Colon (tissue), 2 donors: ENCODE measurements around the gene ARID1B.
"Not testable (repeated sequence)": the region's sequence is repeated elsewhere in the genome, so short reads cannot be mapped to it uniquely, and the experiment has no call there.

Experiments used
- FAIRE-seq: peaks from 2 replicates; lab custom pipeline; 2012; peaks lifted over from hg19 to GRCh38; lab: Jason Lieb, UNC
- donor health status: control.
- donor health status: control.

ARID1B gene

DNA sequence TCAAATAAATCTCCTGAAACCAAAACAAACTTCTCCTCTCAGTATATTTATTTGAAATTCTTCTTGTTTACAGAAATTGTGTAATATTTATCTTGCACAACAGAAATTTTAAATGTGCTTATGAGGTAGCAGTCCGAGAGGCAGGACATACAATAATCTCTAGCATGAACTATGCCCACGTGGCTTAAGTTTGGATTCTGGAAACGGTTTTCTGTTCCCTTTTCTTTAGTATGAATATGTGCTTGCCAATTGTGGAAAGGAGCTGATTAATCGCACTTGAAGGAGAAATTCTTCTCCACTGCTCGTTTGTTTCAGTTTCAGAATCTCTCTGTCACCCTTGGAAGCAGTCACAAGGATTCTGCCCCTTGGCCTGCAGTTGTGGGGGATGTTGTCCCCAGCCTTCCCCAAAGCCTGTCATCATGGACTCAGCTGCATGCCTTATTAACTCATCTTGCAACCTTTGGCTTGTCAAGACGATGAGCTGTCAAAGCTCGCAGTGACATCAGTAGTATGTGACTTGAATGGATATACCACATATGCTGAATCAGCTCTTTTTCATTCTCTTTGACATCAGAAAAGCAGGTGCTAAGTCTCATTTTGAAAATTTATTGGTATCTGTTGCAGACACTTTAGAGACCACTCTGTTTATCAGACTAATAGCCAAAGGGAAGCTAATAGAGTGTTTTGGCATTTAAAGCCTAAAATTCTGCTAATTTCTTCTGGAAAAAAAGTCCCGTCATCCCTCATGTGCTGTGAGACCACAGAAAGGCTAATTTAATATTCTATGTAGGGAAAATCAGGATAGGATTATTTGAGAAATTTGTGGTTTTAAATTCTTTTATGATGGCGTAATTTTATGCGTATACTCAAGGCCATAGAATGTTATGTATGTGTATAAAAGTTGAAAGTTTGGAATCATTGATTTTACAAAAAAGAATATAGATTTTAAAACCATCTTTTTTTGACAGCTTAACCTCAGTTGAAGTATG is 186.8 kb downstream of the ARID1B start:
- no peak for FAIRE-seq

DNA sequence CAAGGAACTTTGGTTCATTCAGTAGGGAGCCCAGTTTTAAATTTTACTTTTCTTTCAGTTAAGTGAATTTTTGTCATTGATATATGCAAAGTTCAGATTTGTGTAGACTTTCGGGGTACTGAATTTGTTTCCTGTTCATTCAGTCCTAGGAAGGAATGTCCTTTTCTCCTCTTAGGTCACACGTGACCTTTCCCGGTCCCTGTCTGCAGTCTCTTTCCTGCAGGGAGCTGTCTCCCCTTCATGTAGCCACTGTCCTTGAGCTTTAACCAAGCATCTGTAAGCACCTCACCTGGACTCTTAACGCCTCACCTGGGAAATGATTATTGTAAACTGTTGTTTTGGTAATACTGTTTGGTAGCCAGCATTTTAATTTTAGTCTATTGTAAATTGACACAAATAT is 190.7 kb downstream of the ARID1B start:
- FAIRE-seq, result no peak

DNA sequence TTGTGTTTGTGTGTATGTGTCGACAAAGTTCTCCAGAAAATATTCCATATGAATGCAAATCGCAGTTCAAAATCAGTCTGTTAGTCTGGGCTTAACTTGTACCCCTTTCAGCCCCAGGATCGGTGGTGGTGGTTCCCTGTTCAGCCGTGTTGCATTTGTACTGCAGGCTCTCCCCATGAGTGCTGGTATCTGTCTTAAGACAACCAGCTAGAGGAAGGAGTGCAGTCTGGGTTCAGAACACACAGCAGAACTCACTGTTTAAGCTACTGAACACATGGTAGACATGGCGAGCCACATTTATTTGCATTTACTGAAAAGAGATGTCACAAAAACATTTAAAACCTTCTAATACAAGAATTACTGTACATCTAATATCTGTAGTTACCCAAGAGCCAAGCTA is 192.1 kb downstream of the ARID1B start:
- FAIRE-seq, result no peak

DNA sequence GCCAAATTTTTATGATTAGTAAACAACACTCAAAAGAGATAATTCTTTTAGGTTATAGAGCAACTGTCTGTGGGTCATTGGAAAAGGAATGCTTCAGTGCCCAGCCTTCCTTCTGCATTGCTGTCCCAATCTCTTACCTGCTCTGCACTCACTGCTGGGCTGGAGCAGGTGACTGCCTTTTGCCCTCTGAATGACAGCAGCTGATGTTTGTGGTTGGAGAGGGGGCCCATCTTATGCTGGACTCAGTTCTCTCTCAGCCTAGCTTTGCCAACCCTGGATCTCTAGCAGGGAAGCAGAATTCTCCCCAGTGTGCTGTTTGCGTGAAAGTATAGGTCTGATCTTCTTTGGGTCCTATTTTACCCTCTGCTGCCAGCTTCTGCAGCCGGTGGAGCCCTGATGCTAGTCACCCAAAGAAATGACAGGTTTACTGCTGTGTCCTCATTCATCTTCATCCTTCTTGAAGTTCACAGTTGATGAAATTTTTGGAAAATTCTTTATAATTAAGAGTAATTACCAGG is 193.5 kb downstream of the ARID1B start:
- no peak for FAIRE-seq

DNA sequence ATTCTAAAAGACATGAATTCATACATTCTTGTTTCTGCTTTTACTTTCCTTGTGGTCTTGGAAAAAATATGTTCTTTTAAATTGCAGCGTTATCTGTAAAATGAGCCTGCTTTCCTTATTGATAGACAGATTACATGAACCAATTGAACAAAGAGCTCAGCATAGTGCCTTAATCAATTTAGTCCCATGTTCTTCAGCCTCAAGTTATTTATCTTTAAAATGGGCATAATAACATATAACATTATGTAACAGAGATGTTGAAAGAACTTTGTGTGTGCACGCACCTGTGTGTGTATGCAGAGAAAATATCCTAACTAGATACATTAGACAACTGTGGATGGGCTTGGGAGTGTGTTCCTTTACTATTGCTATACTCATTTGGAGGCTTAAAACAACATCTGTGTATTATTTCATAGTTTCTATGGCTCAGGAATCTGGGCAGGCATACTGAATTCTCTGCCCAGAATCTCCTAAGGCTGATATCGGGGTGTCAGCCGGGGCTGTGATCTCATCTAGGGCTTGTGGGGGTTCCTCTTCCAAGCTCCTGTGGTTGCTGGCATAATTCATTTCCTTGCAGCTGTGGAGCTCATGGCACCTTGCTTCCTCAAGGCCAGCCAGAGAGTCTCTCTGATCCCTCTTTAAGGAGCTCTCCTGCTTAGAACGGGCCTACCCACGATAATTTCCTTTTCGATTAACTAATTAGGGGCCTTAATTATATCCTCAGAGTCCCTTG is 194.1 kb downstream of the ARID1B start:
- no peak for FAIRE-seq

DNA sequence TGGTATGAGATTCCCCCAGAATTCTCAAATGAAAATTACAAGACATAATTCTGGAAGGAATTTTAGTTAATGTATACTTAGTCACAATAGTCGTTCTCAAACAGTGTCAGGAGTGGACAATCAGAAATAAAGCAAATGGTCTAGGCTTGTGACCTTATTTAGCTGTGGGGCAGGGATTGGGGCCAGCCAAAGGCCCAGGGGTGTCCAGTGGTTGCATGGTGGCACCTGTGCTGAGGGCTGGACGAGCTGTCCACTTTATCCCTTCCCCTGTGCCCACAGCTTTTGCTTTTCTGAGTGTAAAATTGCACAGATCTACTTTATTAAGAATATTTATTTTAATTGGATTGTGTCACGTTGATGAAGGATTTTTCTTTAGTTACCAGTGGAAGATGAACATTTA is 195.0 kb downstream of the ARID1B start:
- FAIRE-seq, result no peak

DNA sequence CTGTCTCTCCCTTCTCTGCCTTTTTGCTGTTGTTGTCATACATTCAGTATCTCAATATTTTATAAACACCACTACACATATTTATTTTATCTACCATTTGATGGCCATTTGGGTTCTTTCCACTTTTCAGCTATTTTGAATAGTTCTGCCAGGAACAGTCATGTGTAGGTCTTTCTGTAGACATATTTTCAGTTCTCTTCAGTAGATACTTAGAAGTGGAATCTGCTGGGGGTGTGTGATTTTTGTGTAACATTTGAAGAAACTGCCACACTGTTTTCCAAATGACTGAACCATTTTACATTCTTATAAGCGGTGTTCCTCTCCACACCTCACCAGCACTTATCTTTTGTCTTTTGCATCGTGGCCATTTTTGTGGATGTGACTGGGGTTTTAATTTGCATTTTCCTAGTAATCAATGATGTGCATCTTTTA is 197.7 kb downstream of the ARID1B start:
- no peak for FAIRE-seq

DNA sequence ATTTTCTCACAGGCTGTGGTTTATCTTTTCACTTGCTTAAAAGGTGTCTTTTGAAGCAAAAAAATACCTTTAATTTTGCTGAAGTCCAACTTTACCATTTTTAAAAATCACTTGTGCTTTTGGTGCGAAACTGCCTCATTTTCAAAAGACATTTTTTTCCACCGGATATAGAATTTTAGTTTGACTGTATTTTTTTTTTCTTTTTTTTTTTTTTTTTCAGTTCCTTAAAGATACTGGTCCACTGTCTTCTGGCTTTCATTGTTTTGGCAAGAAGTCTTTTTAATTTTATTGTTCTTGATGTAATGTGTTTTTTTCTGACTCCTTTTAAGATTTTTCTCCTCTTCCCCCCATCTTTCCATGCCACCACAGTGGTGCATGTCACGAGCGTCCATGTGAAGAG is 198.2 kb downstream of the ARID1B start:
- no peak for FAIRE-seq

DNA sequence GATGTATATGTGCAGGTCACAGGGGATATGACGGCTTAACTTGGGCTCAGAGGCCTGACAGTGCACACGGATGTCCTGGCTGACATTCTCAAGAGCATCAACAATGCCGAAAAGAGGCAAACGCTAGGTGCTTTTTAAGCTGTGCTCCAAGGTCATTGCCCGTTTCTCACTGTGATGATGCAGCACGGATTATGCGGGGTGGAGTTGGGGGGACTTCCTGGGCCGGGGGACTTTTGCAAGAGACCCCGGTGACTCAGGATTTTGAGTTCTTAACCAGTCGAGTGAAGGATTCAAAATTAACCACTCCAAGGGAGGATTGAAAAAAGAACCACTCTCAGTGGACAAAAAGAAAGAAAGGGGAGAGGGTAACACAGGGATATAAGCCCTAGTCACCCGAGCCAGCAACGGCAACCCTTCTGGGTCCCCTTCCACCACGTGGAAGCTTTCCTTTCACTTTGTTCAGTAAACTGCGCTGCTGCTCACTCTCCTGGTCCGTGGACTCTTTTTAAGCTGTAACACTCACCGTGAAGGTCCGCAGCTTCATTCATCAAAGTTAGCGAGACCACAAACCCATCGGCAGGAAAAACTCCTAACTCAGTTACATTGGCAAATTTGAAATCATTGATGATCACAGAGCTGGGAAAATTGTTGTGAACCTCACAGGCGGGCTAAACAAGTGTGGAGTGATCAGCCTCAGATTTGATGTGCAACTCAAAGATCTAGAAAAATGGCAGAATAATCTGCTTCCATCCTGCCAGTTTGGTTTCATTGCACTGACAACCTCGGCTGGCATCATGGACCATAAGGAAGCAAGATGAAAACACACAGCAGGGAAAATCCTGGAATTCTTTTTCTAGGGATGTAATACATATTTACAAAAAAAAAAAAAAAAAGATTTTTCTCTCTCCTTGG is 199.3 kb downstream of the ARID1B start:
- FAIRE-seq, result no peak

DNA sequence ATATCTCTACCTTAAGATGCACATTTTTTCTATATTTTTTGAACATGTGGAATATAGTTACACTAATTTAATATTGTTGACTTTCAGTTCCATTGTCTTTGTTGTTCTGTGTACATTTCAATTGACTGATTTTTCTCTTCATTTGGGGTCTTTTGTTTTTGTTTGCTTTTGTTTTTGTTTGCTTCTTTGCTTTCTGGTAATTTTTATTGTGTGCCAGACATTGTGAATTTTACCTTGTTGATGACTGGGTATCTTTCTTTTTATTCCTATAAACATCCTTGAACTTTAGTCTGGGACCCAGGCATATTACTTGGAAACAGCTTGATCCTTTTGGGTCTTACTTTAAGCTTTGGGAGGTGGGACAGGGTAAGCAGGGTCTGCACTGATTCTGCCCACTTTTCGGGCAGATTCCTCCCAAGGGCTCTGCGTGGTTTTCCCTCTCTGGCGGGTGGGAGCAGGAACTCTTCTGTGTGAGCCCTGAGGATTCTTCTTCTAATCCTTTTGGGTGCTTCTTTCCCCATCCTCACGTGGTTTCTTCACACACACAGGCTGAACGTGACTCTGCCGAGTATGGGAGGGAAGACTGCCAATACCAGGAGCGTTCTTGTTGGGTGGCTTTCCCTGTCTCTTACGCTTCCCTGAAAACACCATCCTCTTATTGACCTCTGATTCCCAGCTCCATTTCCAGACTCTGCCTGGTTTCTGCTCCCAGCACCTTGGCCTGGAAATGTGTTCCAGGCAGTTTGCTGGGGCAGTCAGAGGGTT is 200.5 kb downstream of the ARID1B start:
- FAIRE-seq, result no peak

DNA sequence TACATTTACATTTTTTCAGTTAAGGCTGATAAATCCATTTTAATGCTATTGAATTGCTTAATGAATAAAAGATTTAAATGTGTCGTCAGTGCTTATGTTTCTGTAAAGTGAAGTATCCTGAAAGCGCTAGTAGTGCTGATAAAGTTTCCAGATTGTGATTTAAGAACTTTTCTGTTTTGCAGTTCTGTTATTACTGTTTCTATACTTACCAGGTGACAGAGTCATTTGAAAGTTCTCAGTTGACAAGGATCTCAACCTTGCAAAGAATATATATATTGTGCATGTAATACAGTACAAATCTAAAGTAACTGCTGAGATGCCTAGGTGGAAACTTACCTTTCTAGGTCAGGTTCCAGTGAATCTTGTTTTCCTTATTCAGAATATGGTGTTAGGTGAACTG is 201.8 kb downstream of the ARID1B start:
- no peak for FAIRE-seq

DNA sequence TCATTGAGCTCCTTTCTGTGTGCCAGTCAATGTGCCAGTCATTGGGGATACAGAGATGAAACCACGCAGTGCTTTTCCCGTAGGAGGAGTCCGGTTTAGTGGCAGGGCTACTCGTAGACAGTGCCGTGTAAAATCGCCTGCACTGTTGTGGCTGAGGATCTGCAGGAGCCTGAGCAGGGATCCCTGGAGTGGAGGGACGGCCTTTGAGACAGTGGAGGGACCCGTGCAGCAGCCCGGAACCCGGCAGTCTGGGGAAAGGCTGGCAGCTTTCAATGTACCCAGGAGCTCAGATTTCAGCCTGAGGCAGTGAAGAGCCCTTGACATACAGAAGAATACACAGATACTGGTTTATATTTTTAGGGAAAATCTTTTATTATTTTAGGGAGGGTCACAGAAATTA is 203.3 kb downstream of the ARID1B start:
- no peak for FAIRE-seq

DNA sequence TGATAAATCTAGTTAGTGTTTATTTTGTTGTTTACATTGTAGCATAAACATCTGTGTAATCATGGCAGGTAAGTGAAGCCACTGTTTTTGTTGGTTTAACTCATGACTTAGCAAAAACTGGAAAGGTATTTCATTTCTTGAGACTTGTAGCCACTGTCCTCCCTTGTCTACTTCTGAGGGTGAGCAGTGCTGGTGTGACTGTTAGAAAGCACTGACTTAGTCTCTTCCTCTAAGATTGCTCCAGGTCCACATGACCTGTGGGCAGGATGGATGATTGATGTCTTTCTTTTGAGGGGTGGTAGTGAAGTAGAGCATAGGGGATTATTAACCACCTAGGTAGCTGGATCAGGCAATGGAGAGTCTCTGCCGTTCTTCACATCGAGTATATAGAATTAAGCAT is 203.8 kb downstream of the ARID1B start:
- no peak for FAIRE-seq

DNA sequence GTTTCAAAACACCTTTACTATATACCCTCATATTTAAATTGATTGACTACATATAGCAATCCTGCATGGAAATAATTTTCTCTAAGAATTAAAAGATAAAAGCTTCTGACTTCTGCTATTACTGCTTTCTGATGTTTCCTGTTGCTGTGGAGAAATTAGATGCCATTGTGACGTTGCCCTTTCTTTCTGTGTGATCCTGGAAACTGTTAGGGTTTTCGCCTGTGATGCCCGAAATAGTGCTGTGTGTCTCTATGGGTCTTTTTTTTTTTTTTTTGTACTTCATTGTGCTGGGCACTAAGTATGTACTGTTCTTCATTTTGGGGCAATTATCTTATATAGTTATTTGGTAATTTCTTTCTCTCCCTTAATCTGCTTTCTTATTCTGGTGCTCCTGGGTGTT is 205.0 kb downstream of the ARID1B start:
- no peak for FAIRE-seq

DNA sequence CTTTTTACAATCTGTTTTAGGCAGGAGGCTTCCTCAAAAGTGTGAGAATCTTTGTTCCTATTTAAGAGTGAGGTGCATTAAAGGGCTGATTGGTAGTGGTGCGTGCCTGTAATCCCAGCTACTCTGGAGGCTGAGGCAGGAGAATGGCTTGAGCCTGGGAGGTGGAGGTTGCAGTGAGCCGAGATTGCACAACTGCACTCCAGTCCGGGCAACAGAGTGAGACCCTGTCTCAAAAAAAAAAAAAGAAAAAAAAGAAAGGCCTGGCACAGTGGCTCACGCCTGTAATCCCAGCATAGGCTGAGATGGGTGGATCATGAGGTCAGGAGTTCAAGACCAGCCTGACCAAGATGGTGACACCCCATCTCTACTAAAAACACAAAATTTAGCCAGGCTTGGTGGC is 205.7 kb downstream of the ARID1B start:
- FAIRE-seq, result not testable (repeated sequence)

DNA sequence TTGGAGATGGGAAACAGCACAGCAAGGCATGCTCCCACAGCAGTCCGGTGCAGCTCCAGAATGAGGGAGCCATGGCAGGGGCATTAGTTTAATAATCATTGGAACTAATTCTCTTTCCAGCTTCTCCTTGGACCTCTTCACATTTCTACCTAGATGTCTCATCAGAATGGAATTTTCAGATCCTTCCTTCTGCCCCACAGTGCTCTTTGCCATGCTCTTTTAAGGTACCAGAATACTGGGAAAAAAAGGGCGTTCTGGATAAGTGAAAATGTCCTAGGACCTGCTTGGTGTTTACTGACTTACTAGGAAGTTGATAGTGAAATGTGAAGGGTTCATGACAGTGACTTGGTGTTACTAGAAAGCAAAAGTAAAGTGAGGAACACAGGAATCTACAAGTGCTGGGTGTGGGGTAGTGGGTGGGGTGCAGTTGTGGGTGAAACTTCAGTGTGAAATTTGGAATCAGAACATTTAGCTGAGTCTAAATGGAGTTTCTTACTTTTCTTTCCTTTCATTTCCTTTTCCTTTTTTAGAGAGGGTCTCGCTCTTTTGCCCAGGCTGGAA is 207.1 kb downstream of the ARID1B start:
- FAIRE-seq, result no peak

DNA sequence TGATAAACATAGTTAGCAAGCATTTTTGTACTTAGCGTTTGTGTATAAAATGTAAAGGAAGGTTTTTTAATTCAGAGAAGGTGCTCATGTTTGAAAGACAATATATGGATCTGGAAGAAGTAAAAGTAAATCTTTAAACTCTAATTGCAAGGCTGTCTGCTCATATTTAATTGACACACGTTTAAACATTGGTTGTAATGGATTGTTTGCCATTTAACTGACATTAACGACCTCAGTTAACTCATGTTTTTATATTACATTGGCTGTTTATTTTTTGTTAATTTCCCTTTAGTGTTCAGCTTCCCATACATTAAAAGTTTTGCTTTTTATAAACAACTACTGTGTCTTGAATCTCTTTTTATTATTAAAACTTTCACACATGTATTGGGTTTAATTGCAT is 208.1 kb downstream of the ARID1B start:
- no peak for FAIRE-seq

DNA sequence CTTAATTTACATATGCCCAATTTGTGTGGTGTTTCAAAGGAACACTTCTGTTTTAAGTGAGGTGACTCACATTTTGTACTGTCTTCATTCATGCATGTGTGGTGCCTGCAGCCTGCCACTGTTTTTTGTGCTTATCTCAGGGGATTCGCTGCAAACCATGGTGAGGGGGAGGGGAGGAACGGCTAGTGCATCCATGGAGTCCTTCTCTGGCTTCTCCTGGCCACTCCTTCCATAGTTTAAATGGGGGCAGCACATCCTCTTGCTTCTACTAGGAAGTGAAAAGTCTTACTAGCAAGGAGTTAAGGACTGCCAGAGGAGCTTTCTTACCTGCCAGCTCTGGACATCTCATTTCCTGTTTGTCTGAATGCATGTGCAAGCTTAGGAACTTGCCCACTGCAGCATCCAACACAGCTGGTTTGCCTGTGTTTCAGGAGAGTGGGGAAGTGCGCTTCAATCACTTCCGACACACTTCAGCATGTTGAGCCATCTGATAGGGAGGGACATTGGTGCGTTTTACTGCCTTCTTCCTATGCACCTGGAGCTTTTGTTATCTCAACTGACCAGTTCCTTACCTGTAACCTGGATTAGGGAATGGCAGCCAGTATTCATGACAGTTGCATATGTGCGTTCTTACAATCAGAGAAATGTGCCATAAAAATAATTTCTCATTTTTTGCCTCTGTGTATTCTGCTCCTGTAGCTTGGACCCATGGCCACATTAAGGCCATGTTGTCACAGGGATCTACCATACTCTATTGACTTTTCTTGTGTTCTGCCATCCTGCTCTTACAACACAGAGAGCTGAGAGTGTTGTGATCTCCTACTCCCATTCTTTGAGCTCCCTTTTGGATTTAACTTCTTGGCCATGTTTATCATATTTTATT is 211.3 kb downstream of the ARID1B start:
- no peak for FAIRE-seq

DNA sequence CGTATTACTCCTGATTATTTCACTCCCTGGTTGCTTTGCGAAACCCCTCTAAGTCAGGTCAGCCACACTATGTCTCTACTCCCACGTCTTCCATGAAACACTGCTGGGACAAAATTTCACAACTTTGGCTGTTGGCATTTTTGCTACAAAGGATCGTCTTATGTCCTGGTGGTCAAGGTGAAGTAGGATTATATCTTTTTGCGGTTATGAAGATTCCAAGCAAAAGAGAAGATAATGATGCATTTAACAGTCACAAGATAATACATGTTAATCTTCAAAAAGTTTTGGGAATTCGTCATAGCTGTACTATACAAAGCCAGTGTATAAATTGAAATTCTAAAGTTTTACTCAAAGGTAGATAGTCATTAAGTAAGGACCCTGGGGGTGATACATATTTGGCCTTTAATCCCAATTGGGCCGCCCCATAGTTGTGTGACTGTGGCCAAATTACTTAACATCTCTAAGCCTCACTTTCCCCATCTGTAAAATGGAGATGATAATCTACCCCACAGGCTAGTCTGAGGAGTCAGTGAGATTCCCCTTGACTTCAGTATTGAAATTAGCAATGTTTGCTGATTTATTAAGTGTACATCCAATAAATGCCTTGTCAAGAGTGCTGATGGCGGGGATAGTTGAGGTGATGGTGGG is 212.1 kb downstream of the ARID1B start:
- FAIRE-seq, result no peak
